GM19463 (cell line): ENCODE data around the gene GTF2H2C.
"Not testable (repeated sequence)": the region's sequence is repeated elsewhere in the genome, so short reads cannot be mapped to it uniquely, and the experiment has no call there.

Source experiments
- ATAC-seq: cut with Tn5 transposase; IDR thresholded peaks from one replicate; pipeline ENCODE4 v1.9.1; 2021; ENCODE audit warnings: mild to moderate bottlenecking, moderate library complexity; ENCODE audit not compliant: unreplicated experiment

GTF2H2C gene

GRCh38 chr5:69559908-69560330 is at the start of gene GTF2H2C:
GTF2H2C (plus strand) TSS chr5:69560191; CDS start chr5:69565133, 4,942 bp downstream.
- ATAC-seq, result peak; percentile 99

- no peak for ATAC-seq
Observed at GRCh38 chr5:69510694-69511093, 49.3 kb upstream of the GTF2H2C start.

- no peak for ATAC-seq
Observed at GRCh38 chr5:69512740-69513260, 47.2 kb upstream of the GTF2H2C start.

GRCh38 chr5:69515570-69515969 is 44.4 kb upstream of the GTF2H2C start:
- ATAC-seq, result not testable (repeated sequence)

GRCh38 chr5:69516769-69517168 is 43.2 kb upstream of the GTF2H2C start:
- ATAC-seq, result no peak

GRCh38 chr5:69517763-69518212 is 42.2 kb upstream of the GTF2H2C start:
- no peak for ATAC-seq

GRCh38 chr5:69519285-69519684 is 40.7 kb upstream of the GTF2H2C start:
- ATAC-seq, result no peak

GRCh38 chr5:69522035-69522434 is 38.0 kb upstream of the GTF2H2C start:
- no peak for ATAC-seq

- no peak for ATAC-seq
Observed at GRCh38 chr5:69525490-69525889, 34.5 kb upstream of the GTF2H2C start.

- ATAC-seq, result no peak
Observed at GRCh38 chr5:69526660-69527059, 33.3 kb upstream of the GTF2H2C start.

- ATAC-seq, result no peak
Observed at GRCh38 chr5:69527128-69527770, 32.7 kb upstream of the GTF2H2C start.

GRCh38 chr5:69528035-69528434 is 32.0 kb upstream of the GTF2H2C start:
- ATAC-seq, result no peak

GRCh38 chr5:69528609-69529008 is 31.4 kb upstream of the GTF2H2C start:
- no peak for ATAC-seq

- ATAC-seq, result no peak
Observed at GRCh38 chr5:69530561-69531405, 29.2 kb upstream of the GTF2H2C start.

GRCh38 chr5:69531406-69531801 is 28.6 kb upstream of the GTF2H2C start:
- no peak for ATAC-seq

- ATAC-seq, result not testable (repeated sequence)
Observed at GRCh38 chr5:69537911-69538310, 22.1 kb upstream of the GTF2H2C start.

- ATAC-seq, result not testable (repeated sequence)
Observed at GRCh38 chr5:69538735-69539134, 21.3 kb upstream of the GTF2H2C start.

GRCh38 chr5:69541347-69541746 is 18.6 kb upstream of the GTF2H2C start:
- ATAC-seq, result not testable (repeated sequence)

- not testable (repeated sequence) for ATAC-seq
Observed at GRCh38 chr5:69542838-69543618, 17.0 kb upstream of the GTF2H2C start.

GRCh38 chr5:69544602-69545001 is 15.4 kb upstream of the GTF2H2C start:
- not testable (repeated sequence) for ATAC-seq
